ENCODE data around the gene ELMO1. TPM values are rescaled to one million over a fixed set of nuclear protein-coding genes. Genes with fewer than 3 reads are reported as not detected.

The ELMO1 gene
- total RNA-seq, 1 experiment from 2014 or later: 7.8 TPM

GRCh38 chr7:37000511-37000910 is 448.2 kb downstream of the ELMO1 start:
- no peak overlapping the region for H2BK5ac ChIP-seq (ENCODE audit: insufficient read length, low read length)
- Mint-ChIP-seq H3K27me3 (ENCODE audit: low read depth) (no peaks in the 10 kb centered on the region), H3K36me3 (ENCODE audit: insufficient read depth in 1 of 3, low read depth in 3 of 3) (peaks cover 0 to 5% (median 4%) of the 10 kb centered on the region in 3 experiments; a peak in 4 of 7 replicates), H3K27ac (no peak overlapping the region), H3K4me3 (no peak overlapping the region), H3K4me1 (no peaks in the 10 kb centered on the region), H3K9me3 (peaks cover 3 to 4% of the 10 kb centered on the region in 2 experiments; a peak in 3 of 5 replicates)
- no peak overlapping the region for H3T11ph ChIP-seq (ENCODE audit: low read length)
- no peak for DNase-seq
- no peak overlapping the region for H2BK15ac ChIP-seq (ENCODE audit: low read depth, low read length)
- no peak overlapping the region for H4K91ac ChIP-seq (ENCODE audit: insufficient read length, low read depth, low read length)
- no peaks in the 10 kb centered on the region for H3K9me3 ChIP-seq (ENCODE audit: control insufficient read depth, low read depth, low read length)
- WGBS (ENCODE audit: extremely low coverage, insufficient read length, low lambda C conversion rate): no CpG with 5 or more reads among the region's 5 CpGs
- no peak overlapping the region for H2AFZ ChIP-seq (ENCODE audit: low read length)
- H2BK20ac ChIP-seq (ENCODE audit: low read depth, low read length, poor library complexity, severe bottlenecking): no peak overlapping the region
- no peaks in the 10 kb centered on the region for H3K23me2 ChIP-seq (ENCODE audit: insufficient read length, low read depth, low read length, poor library complexity, severe bottlenecking)
- no peaks in the 10 kb centered on the region for H3K27me3 ChIP-seq (ENCODE audit: insufficient read depth, low read length)
- no peak overlapping the region for H3K4ac ChIP-seq (ENCODE audit: low read depth, low read length)
- no peak overlapping the region for H3K27ac ChIP-seq (ENCODE audit: insufficient read length, low read depth, low read length)
- no peak for TF ChIP-seq CTCF (conservative IDR thresholded peaks at IDR 0.05)
- H3K4me1 ChIP-seq (ENCODE audit: insufficient read depth, low read length): no peaks in the 10 kb centered on the region
- H3K23ac ChIP-seq (ENCODE audit: insufficient read length, low read depth, low read length): no peak overlapping the region
- H2BK120ac ChIP-seq (ENCODE audit: low read depth, low read length, poor library complexity, severe bottlenecking): no peak overlapping the region
- no peaks in the 10 kb centered on the region for H4K20me1 ChIP-seq (ENCODE audit: control insufficient read depth, insufficient read depth, insufficient read length)
- no peak overlapping the region for H3K9ac ChIP-seq (ENCODE audit: extremely low read depth, insufficient read length, low read length)
- H3K4me2 ChIP-seq (ENCODE audit: insufficient read depth, insufficient read length, low read length): no peak overlapping the region
- H3K18ac ChIP-seq (ENCODE audit: insufficient read length, low read depth, low read length): no peak overlapping the region
- H2BK12ac ChIP-seq (ENCODE audit: insufficient read length, low read depth, low read length): no peak overlapping the region
- H3K56ac ChIP-seq (ENCODE audit: insufficient read length, low read depth, low read length): no peak overlapping the region
- H4K5ac ChIP-seq (ENCODE audit: insufficient read length, low read depth, low read length): no peak overlapping the region
- H2AK5ac ChIP-seq (ENCODE audit: insufficient read length, low read length): no peak overlapping the region
- no peak overlapping the region for H3K14ac ChIP-seq (ENCODE audit: insufficient read depth, low read length)
- H3K79me1 ChIP-seq (ENCODE audit: insufficient read depth, low read depth, low read length, poor library complexity, severe bottlenecking): no peaks in the 10 kb centered on the region
- H4K8ac ChIP-seq (replicated peaks; ENCODE audit: insufficient read length, low read depth, low read length): no peak overlapping the region
- H3K79me2 ChIP-seq (ENCODE audit: insufficient read depth, low read length): no peaks in the 10 kb centered on the region
